Peyer's patch (tissue), 4 donors: Measurements from ENCODE around the gene ZNF343.
"Not testable (repeated sequence)": the region's sequence is repeated elsewhere in the genome, so short reads cannot be mapped to it uniquely, and the experiment has no call there.

Experiments used
- POLR2A ChIP-seq, 2 donors: fragments of 450-650 bp; IDR thresholded peaks; one replicate each; pipeline ENCODE4 v1.5.1; 2017; ENCODE audit warnings: antibody characterized with exemption in 2 of 2, mild to moderate bottlenecking in 2 of 2, moderate library complexity in 2 of 2
- TF ChIP-seq, protein P1 (sequence below), 6 experiments: fragments of 450-650 bp in 4 of 6; fragments of 200-600 bp in 2 of 6; sonication (generic) in 1 of 6; IDR thresholded peaks; one replicate each; pipeline ENCODE4 v1.5.1; 2017 to 2019; ENCODE audit warnings: antibody characterized with exemption in 6 of 6, mild to moderate bottlenecking in 3 of 6, moderate library complexity in 1 of 6

DNA sequence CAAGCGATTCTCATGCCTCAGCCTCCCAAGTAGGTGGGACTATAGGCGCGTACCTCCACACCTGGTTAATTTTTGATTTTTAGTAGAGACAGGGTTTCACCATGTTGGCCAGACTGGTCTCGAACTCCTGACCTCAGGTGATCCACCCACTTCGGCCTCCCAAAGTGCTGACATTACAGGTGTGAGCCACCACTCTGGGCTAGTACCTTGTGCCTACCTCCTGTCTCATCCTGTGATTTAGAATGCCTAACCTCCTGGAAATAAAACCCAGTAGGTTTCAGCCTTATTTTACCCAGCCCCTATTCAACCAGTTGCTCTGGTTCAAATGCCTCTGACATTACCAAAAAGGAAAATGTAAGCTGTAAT, 17.5 kb upstream of the ZNF343 start:
- TF ChIP-seq, protein P1, sequence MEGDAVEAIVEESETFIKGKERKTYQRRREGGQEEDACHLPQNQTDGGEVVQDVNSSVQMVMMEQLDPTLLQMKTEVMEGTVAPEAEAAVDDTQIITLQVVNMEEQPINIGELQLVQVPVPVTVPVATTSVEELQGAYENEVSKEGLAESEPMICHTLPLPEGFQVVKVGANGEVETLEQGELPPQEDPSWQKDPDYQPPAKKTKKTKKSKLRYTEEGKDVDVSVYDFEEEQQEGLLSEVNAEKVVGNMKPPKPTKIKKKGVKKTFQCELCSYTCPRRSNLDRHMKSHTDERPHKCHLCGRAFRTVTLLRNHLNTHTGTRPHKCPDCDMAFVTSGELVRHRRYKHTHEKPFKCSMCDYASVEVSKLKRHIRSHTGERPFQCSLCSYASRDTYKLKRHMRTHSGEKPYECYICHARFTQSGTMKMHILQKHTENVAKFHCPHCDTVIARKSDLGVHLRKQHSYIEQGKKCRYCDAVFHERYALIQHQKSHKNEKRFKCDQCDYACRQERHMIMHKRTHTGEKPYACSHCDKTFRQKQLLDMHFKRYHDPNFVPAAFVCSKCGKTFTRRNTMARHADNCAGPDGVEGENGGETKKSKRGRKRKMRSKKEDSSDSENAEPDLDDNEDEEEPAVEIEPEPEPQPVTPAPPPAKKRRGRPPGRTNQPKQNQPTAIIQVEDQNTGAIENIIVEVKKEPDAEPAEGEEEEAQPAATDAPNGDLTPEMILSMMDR (IDR thresholded peaks at IDR 0.05): not testable (repeated sequence)
- TF ChIP-seq POLR2A (IDR thresholded peaks at IDR 0.05): not testable (repeated sequence)
